H9 (cell line): ENCODE measurements around the gene ARRDC1. TPM values are rescaled to one million over a fixed set of nuclear protein-coding genes. Genes with fewer than 3 reads are reported as not detected.
"Not testable (repeated sequence)": the region's sequence is repeated elsewhere in the genome, so short reads cannot be mapped to it uniquely, and the experiment has no call there.

ENCODE experiments used
- DNase-seq: peaks from one replicate; pipeline ENCODE4 v3.0.0-alpha.2; 2017
- H2AFZ ChIP-seq: one replicate; pipeline ENCODE4 v1.6.1; 2013; ENCODE audit warnings: mild to moderate bottlenecking, low read length, control low read depth, moderate library complexity
- H2AK5ac ChIP-seq: 2 replicates; pipeline ENCODE4 v1.6.1; 2013; ENCODE audit warnings: low read length, control low read depth, mixed read lengths; ENCODE audit not compliant: insufficient read length
- H2BK120ac ChIP-seq: one replicate; pipeline ENCODE4 v1.6.1; 2013; ENCODE audit warnings: low read depth, mild to moderate bottlenecking, low read length, control low read depth, inconsistent platforms; ENCODE audit not compliant: poor library complexity, severe bottlenecking
- H2BK12ac ChIP-seq: 2 replicates; pipeline ENCODE4 v1.6.1; 2013; ENCODE audit warnings: low read length, control low read depth, mixed read lengths, low read depth; ENCODE audit not compliant: insufficient read length
- H2BK15ac ChIP-seq: 2 replicates; pipeline ENCODE4 v1.6.1; 2013; ENCODE audit warnings: low read depth, low read length, control low read depth
- H2BK20ac ChIP-seq: one replicate; pipeline ENCODE4 v1.6.1; 2013; ENCODE audit warnings: low read depth, mild to moderate bottlenecking, low read length, control low read depth, inconsistent platforms; ENCODE audit not compliant: poor library complexity, severe bottlenecking
- H2BK5ac ChIP-seq: 2 replicates; pipeline ENCODE4 v1.6.1; 2013; ENCODE audit warnings: low read length, control low read depth, mixed read lengths; ENCODE audit not compliant: insufficient read length
- H3K14ac ChIP-seq: 2 replicates; pipeline ENCODE4 v1.6.1; 2013; ENCODE audit warnings: low read length, control low read depth; ENCODE audit not compliant: insufficient read depth
- H3K18ac ChIP-seq: 2 replicates; pipeline ENCODE4 v1.6.1; 2013; ENCODE audit warnings: low read depth, mild to moderate bottlenecking, mixed read lengths, low read length, control low read depth; ENCODE audit not compliant: insufficient read length
- H3K23ac ChIP-seq: 2 replicates; pipeline ENCODE4 v1.6.1; 2013; ENCODE audit warnings: low read length, control low read depth, mixed read lengths, low read depth; ENCODE audit not compliant: insufficient read length
- H3K23me2 ChIP-seq: 2 replicates; pipeline ENCODE4 v1.6.1; 2013; ENCODE audit warnings: low read depth, mild to moderate bottlenecking, mixed read lengths, low read length, control low read depth; ENCODE audit not compliant: insufficient read length, poor library complexity, severe bottlenecking
- H3K27ac ChIP-seq: 2 replicates; pipeline ENCODE4 v1.5.1; 2013; ENCODE audit warnings: low read length, control low read depth, mixed read lengths, low read depth; ENCODE audit not compliant: insufficient read length
- H3K27me3 ChIP-seq: 2 replicates; pipeline ENCODE4 v1.6.1; 2013; ENCODE audit warnings: low read length, control low read depth, inconsistent platforms; ENCODE audit not compliant: insufficient read depth
- H3K4ac ChIP-seq: 2 replicates; pipeline ENCODE4 v1.6.1; 2013; ENCODE audit warnings: low read depth, mild to moderate bottlenecking, control low read depth, inconsistent platforms, low read length, moderate library complexity
- H3K4me1 ChIP-seq: 2 replicates; pipeline ENCODE4 v1.6.1; 2013; ENCODE audit warnings: low read length, control low read depth, inconsistent platforms; ENCODE audit not compliant: insufficient read depth
- H3K4me2 ChIP-seq: 2 replicates; pipeline ENCODE4 v1.6.1; 2013; ENCODE audit warnings: low read length, control low read depth, mixed read lengths; ENCODE audit not compliant: insufficient read length, insufficient read depth
- H3K56ac ChIP-seq: 2 replicates; pipeline ENCODE4 v1.6.1; 2013; ENCODE audit warnings: low read depth, mild to moderate bottlenecking, mixed read lengths, low read length, control low read depth; ENCODE audit not compliant: insufficient read length
- H3K79me1 ChIP-seq: 2 replicates; pipeline ENCODE4 v1.6.1; 2013; ENCODE audit warnings: low read depth, mild to moderate bottlenecking, moderate library complexity, low read length, control low read depth, inconsistent platforms; ENCODE audit not compliant: insufficient read depth, poor library complexity, severe bottlenecking
- H3K79me2 ChIP-seq: 2 replicates; pipeline ENCODE4 v1.6.1; 2013; ENCODE audit warnings: low read length, control low read depth, inconsistent platforms; ENCODE audit not compliant: insufficient read depth
- H3K9ac ChIP-seq: 2 replicates; pipeline ENCODE4 v1.6.1; 2013; ENCODE audit warnings: low read length, control low read depth, mixed read lengths; ENCODE audit not compliant: insufficient read length; ENCODE audit errors: extremely low read depth
- H3K9me3 ChIP-seq: one replicate; pipeline ENCODE4 v1.6.1; 2013; ENCODE audit warnings: low read depth, low read length, inconsistent platforms; ENCODE audit not compliant: control insufficient read depth
- H3T11ph ChIP-seq: one replicate; pipeline ENCODE4 v1.6.1; 2013; ENCODE audit warnings: mild to moderate bottlenecking, low read length, control low read depth, inconsistent platforms
- H4K20me1 ChIP-seq: one replicate; pipeline ENCODE4 v1.6.1; 2013; ENCODE audit not compliant: control insufficient read depth, insufficient read length, insufficient read depth
- H4K5ac ChIP-seq: 2 replicates; pipeline ENCODE4 v1.6.1; 2013; ENCODE audit warnings: low read depth, mild to moderate bottlenecking, mixed read lengths, low read length, control low read depth; ENCODE audit not compliant: insufficient read length
- H4K8ac ChIP-seq: replicated peaks from 2 replicates; pipeline ENCODE4 v1.6.1; 2013; ENCODE audit warnings: low read length, control low read depth, mixed read lengths, low read depth; ENCODE audit not compliant: insufficient read length
- H4K91ac ChIP-seq: 2 replicates; pipeline ENCODE4 v1.6.1; 2013; ENCODE audit warnings: low read depth, mild to moderate bottlenecking, moderate library complexity, mixed read lengths, low read length, control low read depth; ENCODE audit not compliant: insufficient read length
- H3K27ac Mint-ChIP-seq, 3 experiments: 2 replicates in 2 of 3; 3 replicates in 1 of 3; pipeline ENCODE4 v1.8.0; 2020 to 2021; ENCODE audit warnings: mixed read lengths in 3 of 3, mild to moderate bottlenecking in 1 of 3, moderate library complexity in 1 of 3
- H3K27me3 Mint-ChIP-seq: 2 replicates; pipeline ENCODE4 v1.8.0; 2021; ENCODE audit warnings: low read depth, mild to moderate bottlenecking, moderate library complexity, mixed read lengths
- H3K36me3 Mint-ChIP-seq, 3 experiments: 2 replicates in 2 of 3; 3 replicates in 1 of 3; pipeline ENCODE4 v1.8.0; 2020 to 2021; ENCODE audit warnings: low read depth in 3 of 3, mixed read lengths in 3 of 3; ENCODE audit not compliant: insufficient read depth in 1 of 3
- H3K4me1 Mint-ChIP-seq, 2 experiments: 2 replicates each; pipeline ENCODE4 v1.8.0; 2020; ENCODE audit warnings: mixed read lengths in 2 of 2
- H3K4me3 Mint-ChIP-seq, 2 experiments: 2 replicates in 1 of 2; 3 replicates in 1 of 2; pipeline ENCODE4 v1.8.0; 2020 to 2021; ENCODE audit warnings: mild to moderate bottlenecking in 2 of 2, mixed read lengths in 2 of 2, moderate library complexity in 1 of 2
- H3K9me3 Mint-ChIP-seq, 2 experiments: 2 replicates in 1 of 2; 3 replicates in 1 of 2; pipeline ENCODE4 v1.8.0; 2020; ENCODE audit warnings: mild to moderate bottlenecking in 2 of 2, mixed read lengths in 2 of 2, moderate library complexity in 1 of 2
- WGBS: extraction: QIAGEN DNeasy Blood & Tissue Kit; methylation state at CpG from one replicate; pipeline ENCODE4 v1.1.7; 2013; ENCODE audit warnings: missing lambda C conversion rate, low lambda C conversion rate, mixed read lengths; ENCODE audit not compliant: insufficient read length; ENCODE audit errors: extremely low coverage; 5-methylcytosine and 5-hydroxymethylcytosine counted together
- total RNA-seq: library from RNA; stranded (reverse); gene quantifications from 2 replicates; pipeline ENCODE4 v1.2.1, GENCODE V29; 2021
- TF ChIP-seq, protein P1 (sequence below): fragments of 200-600 bp; sonication (generic); conservative IDR thresholded peaks from 3 replicates; pipeline ENCODE4 v1.8.0; 2021; ENCODE audit warnings: antibody characterized with exemption, mild to moderate bottlenecking

ARRDC1 gene
- total RNA-seq, 1 experiment from 2014 or later, result 34.4 TPM

DNA sequence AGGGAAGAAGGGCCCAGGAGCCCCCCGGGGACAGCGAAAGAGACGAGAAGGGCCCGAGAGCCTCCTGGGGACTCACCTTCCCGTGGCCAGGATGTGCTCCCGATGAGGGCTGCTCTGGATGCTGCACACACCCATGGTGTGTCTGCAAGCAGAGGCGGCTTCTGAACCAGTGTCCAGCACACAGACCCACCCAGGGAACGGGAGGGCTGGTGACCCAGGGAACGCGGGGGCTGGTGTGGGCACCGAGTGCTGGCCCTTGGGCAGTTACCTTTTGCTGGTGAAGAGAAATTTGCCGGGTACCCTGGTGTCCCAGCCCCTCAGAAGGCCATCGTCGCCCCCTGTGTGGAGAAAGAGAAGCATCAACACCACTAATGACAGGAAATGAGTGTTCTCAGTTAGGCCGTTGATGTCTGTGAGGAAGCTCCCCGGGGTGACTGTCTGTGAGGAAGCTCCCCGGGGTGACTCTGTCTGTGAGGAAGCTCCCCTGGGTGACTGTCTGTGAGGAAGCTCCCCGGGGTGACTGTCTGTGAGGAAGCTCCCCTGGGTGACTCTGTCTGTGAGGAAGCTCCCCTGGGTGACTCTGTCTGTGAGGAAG is 40.6 kb upstream of the ARRDC1 start:
- Histone ChIP-seq H3K4me1 (no peaks in the 10 kb centered on the region), H3K56ac (no peak overlapping the region), H3K4ac (no peak overlapping the region), H3K23me2 (no peaks in the 10 kb centered on the region), H3K4me2 (no peak overlapping the region), H3K14ac (no peak overlapping the region), H2BK20ac (no peak overlapping the region), H3K9me3 (no peaks in the 10 kb centered on the region), H3K9ac (no peak overlapping the region), H3K79me2 (no peaks in the 10 kb centered on the region; the same call in 1 of the 2 replicates), H2BK120ac (no peak overlapping the region), H4K91ac (no peak overlapping the region), H2AFZ (no peak overlapping the region), H3K18ac (no peak overlapping the region), H2BK5ac (no peak overlapping the region), H4K5ac (no peak overlapping the region), H4K8ac (no peak overlapping the region), H3K79me1 (no peaks in the 10 kb centered on the region), H3K23ac (no peak overlapping the region), H3T11ph (no peak overlapping the region), H2AK5ac (no peak overlapping the region), H4K20me1 (no peaks in the 10 kb centered on the region), H3K27ac (no peak overlapping the region), H3K27me3 (no peaks in the 10 kb centered on the region), H2BK15ac (no peak overlapping the region; the same call in 1 of the 2 replicates), H2BK12ac (no peak overlapping the region)
- H3K27me3 Mint-ChIP-seq, result no peaks in the 10 kb centered on the region
- H3K27ac Mint-ChIP-seq, result no peak overlapping the region
- DNase-seq, result no peak
- TF ChIP-seq, protein P1, sequence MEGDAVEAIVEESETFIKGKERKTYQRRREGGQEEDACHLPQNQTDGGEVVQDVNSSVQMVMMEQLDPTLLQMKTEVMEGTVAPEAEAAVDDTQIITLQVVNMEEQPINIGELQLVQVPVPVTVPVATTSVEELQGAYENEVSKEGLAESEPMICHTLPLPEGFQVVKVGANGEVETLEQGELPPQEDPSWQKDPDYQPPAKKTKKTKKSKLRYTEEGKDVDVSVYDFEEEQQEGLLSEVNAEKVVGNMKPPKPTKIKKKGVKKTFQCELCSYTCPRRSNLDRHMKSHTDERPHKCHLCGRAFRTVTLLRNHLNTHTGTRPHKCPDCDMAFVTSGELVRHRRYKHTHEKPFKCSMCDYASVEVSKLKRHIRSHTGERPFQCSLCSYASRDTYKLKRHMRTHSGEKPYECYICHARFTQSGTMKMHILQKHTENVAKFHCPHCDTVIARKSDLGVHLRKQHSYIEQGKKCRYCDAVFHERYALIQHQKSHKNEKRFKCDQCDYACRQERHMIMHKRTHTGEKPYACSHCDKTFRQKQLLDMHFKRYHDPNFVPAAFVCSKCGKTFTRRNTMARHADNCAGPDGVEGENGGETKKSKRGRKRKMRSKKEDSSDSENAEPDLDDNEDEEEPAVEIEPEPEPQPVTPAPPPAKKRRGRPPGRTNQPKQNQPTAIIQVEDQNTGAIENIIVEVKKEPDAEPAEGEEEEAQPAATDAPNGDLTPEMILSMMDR, result no peak
- no peaks in the 10 kb centered on the region for H3K4me1 Mint-ChIP-seq
- H3K36me3 Mint-ChIP-seq, result peaks cover 38 to 55% (median 48%) of the 10 kb centered on the region in 3 experiments
- H3K4me3 Mint-ChIP-seq, result no peak overlapping the region; a peak in 1 of 5 replicates
- H3K9me3 Mint-ChIP-seq, result no peaks in the 10 kb centered on the region
- WGBS, result no CpG with 5 or more reads among the region's 18 CpGs

DNA sequence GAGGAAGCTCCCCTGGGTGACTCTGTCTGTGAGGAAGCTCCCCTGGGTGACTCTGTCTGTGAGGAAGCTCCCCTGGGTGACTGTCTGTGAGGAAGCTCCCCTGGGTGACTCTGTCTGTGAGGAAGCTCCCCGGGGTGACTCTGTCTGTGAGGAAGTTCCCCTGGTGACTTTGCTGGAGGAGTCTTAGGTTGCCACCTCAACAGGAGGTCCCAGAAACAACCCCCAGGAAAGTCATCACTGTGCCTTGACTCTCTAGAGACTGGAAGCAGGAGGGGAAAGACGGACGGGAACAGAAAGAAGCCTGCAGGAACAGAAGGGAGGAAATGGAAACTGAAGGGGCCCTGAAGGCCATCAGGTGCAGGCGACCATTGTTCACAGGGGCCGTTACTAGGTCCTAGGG is 37.0 kb upstream of the ARRDC1 start:
- not testable (repeated sequence) for H3K9ac ChIP-seq, H4K8ac ChIP-seq, H3K23me2 ChIP-seq, H4K5ac ChIP-seq, H3K4me1 ChIP-seq, H3K23ac ChIP-seq, H2BK5ac ChIP-seq, H3K4me2 ChIP-seq, H4K20me1 ChIP-seq, H2BK120ac ChIP-seq, H3K79me2 ChIP-seq, H3K27me3 ChIP-seq, H3K9me3 Mint-ChIP-seq, H3K27me3 Mint-ChIP-seq, H4K91ac ChIP-seq, H3T11ph ChIP-seq, H3K79me1 ChIP-seq, H3K9me3 ChIP-seq, H2BK20ac ChIP-seq, H3K27ac ChIP-seq, H3K4me1 Mint-ChIP-seq, H3K56ac ChIP-seq, H3K18ac ChIP-seq, H2AFZ ChIP-seq, H3K27ac Mint-ChIP-seq, DNase-seq, H3K4ac ChIP-seq, H2AK5ac ChIP-seq, H2BK15ac ChIP-seq, H2BK12ac ChIP-seq, H3K4me3 Mint-ChIP-seq, H3K14ac ChIP-seq
- peaks cover 35 to 46% (median 43%) of the 10 kb centered on the region in 3 experiments for H3K36me3 Mint-ChIP-seq
- WGBS, result no CpG with 5 or more reads among the region's 5 CpGs
